Activated CD8-positive, alpha-beta T cell treated with anti-CD3 and anti-CD28 coated beads for 36 hours (primary cell): ENCODE data around the gene LBHD2. TPM values are rescaled to one million over a fixed set of nuclear protein-coding genes. Genes with fewer than 3 reads are reported as not detected.

Experiments used
- ATAC-seq: fragments of 200-7000 bp; cut with Tn5 transposase; one replicate; pipeline ENCODE4 v1.10.0; 2021; ENCODE audit warnings: mild to moderate bottlenecking, moderate library complexity
- CTCF ChIA-PET: fragments of 350-600 bp; sonication (Branson Sonifier 250); formaldehyde crosslinking; loops from one replicate; lab custom pipeline; 2021; ENCODE audit warnings: antibody characterized with exemption; lab: Charles Lee
- POLR2A ChIA-PET: fragments of 350-600 bp; sonication (Branson Sonifier 250); formaldehyde crosslinking; loops from one replicate; lab custom pipeline; 2021; ENCODE audit warnings: antibody characterized with exemption; lab: Charles Lee
- DNase-seq: peaks from one replicate; pipeline ENCODE4 v3.0.0-alpha.2; 2020
- H3K27ac Mint-ChIP-seq: one replicate; pipeline ENCODE4 v1.8.0; 2021; ENCODE audit warnings: mild to moderate bottlenecking, mixed read lengths
- H3K27me3 Mint-ChIP-seq: one replicate; pipeline ENCODE4 v1.8.0; 2021; ENCODE audit warnings: mixed read lengths
- H3K36me3 Mint-ChIP-seq: one replicate; pipeline ENCODE4 v1.8.0; 2021; ENCODE audit warnings: low read depth, mixed read lengths
- H3K4me1 Mint-ChIP-seq: one replicate; pipeline ENCODE4 v1.8.0; 2021; ENCODE audit warnings: low read depth, mixed read lengths
- H3K4me3 Mint-ChIP-seq: one replicate; pipeline ENCODE4 v1.8.0; 2021; ENCODE audit warnings: mild to moderate bottlenecking, moderate library complexity, mixed read lengths
- H3K9me3 Mint-ChIP-seq: one replicate; pipeline ENCODE4 v1.8.0; 2021; ENCODE audit warnings: mixed read lengths
- CTCF ChIP-seq: fragments of 200-600 bp; IDR thresholded peaks from one replicate; pipeline ENCODE4 v1.8.0; 2022; ENCODE audit warnings: antibody characterized with exemption, mild to moderate bottlenecking
- intact Hi-C: fragments of 100-400 bp; cut with micrococcal nuclease; formaldehyde crosslinking; loops from one replicate; pipeline ENCODE4 v1.10.0; 2022
- total RNA-seq, 2 experiments: library from RNA; stranded (reverse); gene quantifications; one replicate each; pipeline ENCODE4 v1.2.3, GENCODE V29; 2021

Gene LBHD2
- total RNA-seq, 2 experiments from 2014 or later: not detected

- Mint-ChIP-seq H3K4me1 (no peaks in the 10 kb centered on the region), H3K27me3 (peaks cover 1% of the 10 kb centered on the region), H3K9me3 (no peaks in the 10 kb centered on the region), H3K36me3 (no peaks in the 10 kb centered on the region), H3K27ac (no peak overlapping the region), H3K4me3 (no peak overlapping the region)
- ATAC-seq: no peak
- DNase-seq: no peak
- TF ChIP-seq CTCF: no peak
- ChIA-PET CTCF (no interaction called here), POLR2A (no interaction called here)
- intact Hi-C loops: no loop called here
Measured at GRCh38 chr14:103135333-103136260, 51.6 kb downstream of the LBHD2 start.

- DNase-seq (no peak), ATAC-seq (no peak)
- Mint-ChIP-seq H3K4me1 (no peaks in the 10 kb centered on the region), H3K9me3 (no peaks in the 10 kb centered on the region), H3K27me3 (peaks cover 3% of the 10 kb centered on the region), H3K36me3 (no peaks in the 10 kb centered on the region), H3K4me3 (no peak overlapping the region), H3K27ac (no peak overlapping the region)
- intact Hi-C loops: no loop called here
- no peak for TF ChIP-seq CTCF
- POLR2A ChIA-PET: no interaction called here
- CTCF ChIA-PET: no interaction called here
Measured at GRCh38 chr14:103136388-103137271, 52.6 kb downstream of the LBHD2 start.

- ATAC-seq (no peak), DNase-seq (no peak)
- no peak for TF ChIP-seq CTCF
- Mint-ChIP-seq H3K36me3 (no peaks in the 10 kb centered on the region), H3K9me3 (no peaks in the 10 kb centered on the region), H3K4me3 (no peak overlapping the region), H3K27me3 (peaks cover 5% of the 10 kb centered on the region), H3K4me1 (no peaks in the 10 kb centered on the region), H3K27ac (no peak overlapping the region)
- ChIA-PET POLR2A (no interaction called here), CTCF (interaction anchor here (1.3 kb wide), 1 partner anchor 33 kb away, joined by 3 read pairs; no protein-coding TSS in a partner anchor)
- intact Hi-C loops: no loop called here
Measured at GRCh38 chr14:103137689-103138300, 53.8 kb downstream of the LBHD2 start.

GRCh38 chr14:103138301-103139131, 54.5 kb downstream of the LBHD2 start:
- H3K4me3 Mint-ChIP-seq: no peak overlapping the region
- ChIA-PET POLR2A (no interaction called here), CTCF (interaction anchor here (1.3 kb wide), 1 partner anchor 34 kb away, joined by 3 read pairs; no protein-coding TSS in a partner anchor)
- intact Hi-C loops: no loop called here
- TF ChIP-seq CTCF: no peak
- H3K27me3 Mint-ChIP-seq: peaks cover 5% of the 10 kb centered on the region
- H3K9me3 Mint-ChIP-seq: no peaks in the 10 kb centered on the region
- ATAC-seq: no peak
- no peak overlapping the region for H3K27ac Mint-ChIP-seq
- no peak for DNase-seq
- no peaks in the 10 kb centered on the region for H3K36me3 Mint-ChIP-seq
- H3K4me1 Mint-ChIP-seq: no peaks in the 10 kb centered on the region
